Trophoblast cell (in vitro differentiated cells and primary cell): ENCODE results near the gene DNAJC11.

Source experiments
- DNase-seq, 2 donors: peaks; one replicate each; pipeline ENCODE4 v3.0.0-alpha.2; 2016
- H2AFZ ChIP-seq: 2 replicates; pipeline ENCODE4 v1.6.1; 2013; ENCODE audit warnings: low read length, moderate library complexity, mild to moderate bottlenecking; ENCODE audit not compliant: insufficient read depth, poor library complexity
- H2AK5ac ChIP-seq: 2 replicates; pipeline ENCODE4 v1.6.1; 2013; ENCODE audit warnings: mild to moderate bottlenecking, low read length
- H2BK120ac ChIP-seq: 2 replicates; pipeline ENCODE4 v1.6.1; 2013; ENCODE audit warnings: low read length, mild to moderate bottlenecking, moderate library complexity; ENCODE audit not compliant: insufficient read depth, poor library complexity
- H2BK12ac ChIP-seq: 2 replicates; pipeline ENCODE4 v1.6.1; 2013; ENCODE audit warnings: mild to moderate bottlenecking, low read length, moderate library complexity
- H2BK5ac ChIP-seq: 2 replicates; pipeline ENCODE4 v1.6.1; 2013; ENCODE audit warnings: low read length, low read depth, moderate library complexity, mild to moderate bottlenecking; ENCODE audit not compliant: poor library complexity
- H3K14ac ChIP-seq: 2 replicates; pipeline ENCODE4 v1.6.1; 2013; ENCODE audit warnings: mild to moderate bottlenecking, low read length
- H3K18ac ChIP-seq: 2 replicates; pipeline ENCODE4 v1.6.1; 2013; ENCODE audit warnings: mild to moderate bottlenecking, low read length
- H3K23ac ChIP-seq: 2 replicates; pipeline ENCODE4 v1.6.1; 2013; ENCODE audit warnings: low read length
- H3K27ac ChIP-seq: 2 replicates; pipeline ENCODE4 v1.5.1; 2013; ENCODE audit warnings: low read depth, mild to moderate bottlenecking, inconsistent platforms, low read length, moderate library complexity
- H3K27me3 ChIP-seq: 2 replicates; pipeline ENCODE4 v1.6.1; 2013; ENCODE audit warnings: inconsistent platforms, mild to moderate bottlenecking, low read length, moderate library complexity; ENCODE audit not compliant: insufficient read depth
- H3K36me3 ChIP-seq, 2 experiments: 1 replicate in 1 of 2; 2 replicates in 1 of 2; pipeline ENCODE4 v1.6.1; 2013; ENCODE audit warnings: low read length in 2 of 2, mild to moderate bottlenecking in 2 of 2, moderate library complexity in 1 of 2; ENCODE audit not compliant: insufficient read depth in 2 of 2, control insufficient read depth in 1 of 2
- H3K4ac ChIP-seq: 2 replicates; pipeline ENCODE4 v1.6.1; 2013; ENCODE audit warnings: low read depth, mild to moderate bottlenecking, low read length, moderate library complexity
- H3K4me1 ChIP-seq, 2 experiments: 1 replicate in 1 of 2; 2 replicates in 1 of 2; pipeline ENCODE4 v1.6.1; 2013; ENCODE audit warnings: low read length in 2 of 2, mild to moderate bottlenecking in 2 of 2, moderate library complexity in 1 of 2; ENCODE audit not compliant: insufficient read depth in 2 of 2, control insufficient read depth in 1 of 2
- H3K4me2 ChIP-seq: 2 replicates; pipeline ENCODE4 v1.6.1; 2013; ENCODE audit warnings: inconsistent platforms, mild to moderate bottlenecking, low read length, moderate library complexity
- H3K4me3 ChIP-seq: 2 replicates; pipeline ENCODE4 v1.5.1; 2013; ENCODE audit warnings: mild to moderate bottlenecking, low read depth, low read length, inconsistent platforms
- H3K79me1 ChIP-seq: one replicate; pipeline ENCODE4 v1.6.1; 2013; ENCODE audit warnings: low read length
- H3K79me2 ChIP-seq: 2 replicates; pipeline ENCODE4 v1.6.1; 2013; ENCODE audit warnings: low read length, mild to moderate bottlenecking; ENCODE audit not compliant: control insufficient read depth, insufficient read depth, poor library complexity
- H3K9ac ChIP-seq: 2 replicates; pipeline ENCODE4 v1.6.1; 2013; ENCODE audit warnings: mild to moderate bottlenecking, low read length
- H3K9me3 ChIP-seq: 2 replicates; pipeline ENCODE4 v1.6.1; 2013; ENCODE audit warnings: low read depth, mild to moderate bottlenecking, control low read depth, inconsistent platforms, low read length; ENCODE audit not compliant: insufficient read depth
- H4K12ac ChIP-seq: 2 replicates; pipeline ENCODE4 v1.6.1; 2013; ENCODE audit warnings: low read depth, mild to moderate bottlenecking, low read length, moderate library complexity
- H4K8ac ChIP-seq: 2 replicates; pipeline ENCODE4 v1.6.1; 2013; ENCODE audit warnings: low read depth, mild to moderate bottlenecking, low read length, moderate library complexity
- H4K91ac ChIP-seq: one replicate; pipeline ENCODE4 v1.6.1; 2013; ENCODE audit warnings: low read depth, mild to moderate bottlenecking, low read length, moderate library complexity
- WGBS: extraction: QIAGEN DNeasy Blood & Tissue Kit; methylation state at CpG from one replicate; pipeline ENCODE4 v1.1.7; 2013; ENCODE audit warnings: missing lambda C conversion rate; ENCODE audit not compliant: insufficient read length, insufficient coverage; ENCODE audit errors: extremely low coverage; 5-methylcytosine and 5-hydroxymethylcytosine counted together

Gene DNAJC11

GRCh38 chr1:6695868-6696267, 5.7 kb downstream of the DNAJC11 start:
- DNase-seq, result peak in 1 of 2 donors; percentile 9
- Histone ChIP-seq H2BK5ac (no peak overlapping the region), H3K27ac (no peak overlapping the region), H3K9me3 (no peaks in the 10 kb centered on the region), H3K4me2 (no peak overlapping the region), H3K36me3 (peaks cover 2 to 4% of the 10 kb centered on the region in 2 experiments), H3K4ac (no peak overlapping the region), H3K18ac (no peak overlapping the region), H3K79me2 (peaks cover 3% of the 10 kb centered on the region), H4K91ac (no peak overlapping the region), H2BK120ac (no peak overlapping the region), H4K8ac (no peak overlapping the region), H4K12ac (no peak overlapping the region), H3K9ac (no peak overlapping the region), H2AFZ (no peak overlapping the region), H3K23ac (no peak overlapping the region), H3K14ac (no peak overlapping the region), H2BK12ac (no peak overlapping the region), H3K4me3 (no peak overlapping the region), H3K79me1 (peaks cover under 1% of the 10 kb centered on the region), H3K27me3 (no peaks in the 10 kb centered on the region), H3K4me1 (peaks cover 4 to 8% of the 10 kb centered on the region in 2 experiments), H2AK5ac (no peak overlapping the region)
- no CpG with 5 or more reads among the region's 2 CpGs for WGBS

- H3K27me3 ChIP-seq, result no peaks in the 10 kb centered on the region
- H3K18ac ChIP-seq, result no peak overlapping the region
- no peak overlapping the region for H2BK12ac ChIP-seq
- no peak overlapping the region for H3K23ac ChIP-seq
- H4K12ac ChIP-seq, result no peak overlapping the region
- peaks cover 0 to 3% of the 10 kb centered on the region in 2 experiments for H3K4me1 ChIP-seq
- H2BK5ac ChIP-seq, result no peak overlapping the region
- H3K36me3 ChIP-seq, result peaks cover 2% of the 10 kb centered on the region in 2 experiments
- H3K27ac ChIP-seq, result no peak overlapping the region
- no peak overlapping the region for H3K4ac ChIP-seq
- no peak overlapping the region for H2AFZ ChIP-seq
- no peak overlapping the region for H2BK120ac ChIP-seq
- H3K4me3 ChIP-seq, result no peak overlapping the region
- H3K14ac ChIP-seq, result no peak overlapping the region
- no peak overlapping the region for H3K4me2 ChIP-seq
- no peak overlapping the region for H2AK5ac ChIP-seq
- DNase-seq, result no peak
- no CpG with 5 or more reads among the region's 10 CpGs for WGBS
- no peaks in the 10 kb centered on the region for H3K79me2 ChIP-seq
- H4K91ac ChIP-seq, result no peak overlapping the region
- no peak overlapping the region for H4K8ac ChIP-seq
- H3K9ac ChIP-seq, result no peak overlapping the region
- no peaks in the 10 kb centered on the region for H3K79me1 ChIP-seq
- no peaks in the 10 kb centered on the region for H3K9me3 ChIP-seq
Observed at GRCh38 chr1:6694121-6694713, 7.4 kb downstream of the DNAJC11 start.

DNA sequence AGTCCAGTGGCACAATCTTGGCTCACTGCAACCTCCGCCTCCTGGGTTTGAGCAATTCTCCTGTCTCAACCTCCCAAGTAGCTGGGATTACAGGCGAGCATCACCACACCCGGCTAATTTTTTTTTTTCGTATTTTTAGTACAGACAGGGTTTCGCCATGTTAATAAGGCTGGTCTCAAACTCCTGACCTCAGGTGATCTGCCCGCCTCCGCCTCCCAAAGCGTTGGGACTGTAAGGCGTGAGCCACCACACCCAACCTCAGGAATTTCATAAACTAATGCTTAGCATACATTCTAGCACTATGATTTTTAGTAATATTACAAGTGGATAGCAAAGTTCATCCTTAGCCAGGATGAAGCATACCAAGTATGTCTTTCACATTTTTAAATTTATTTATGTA, 8.7 kb downstream of the DNAJC11 start:
- Histone ChIP-seq H3K79me2 (no peaks in the 10 kb centered on the region), H3K27me3 (no peaks in the 10 kb centered on the region), H4K91ac (no peak overlapping the region), H2BK5ac (no peak overlapping the region), H2AFZ (no peak overlapping the region), H3K4ac (no peak overlapping the region), H3K27ac (no peak overlapping the region), H3K14ac (no peak overlapping the region), H3K9me3 (no peaks in the 10 kb centered on the region), H3K18ac (no peak overlapping the region), H3K79me1 (no peaks in the 10 kb centered on the region), H4K12ac (no peak overlapping the region), H3K4me2 (no peak overlapping the region), H3K4me3 (no peak overlapping the region), H3K4me1 (peaks cover 0 to 3% of the 10 kb centered on the region in 2 experiments), H3K36me3 (peaks cover 0 to 2% of the 10 kb centered on the region in 2 experiments), H3K9ac (no peak overlapping the region), H2BK12ac (no peak overlapping the region), H2BK120ac (no peak overlapping the region), H2AK5ac (no peak overlapping the region), H4K8ac (no peak overlapping the region), H3K23ac (no peak overlapping the region)
- DNase-seq, result peak; percentile 66 to 70
- no CpG with 5 or more reads among the region's 9 CpGs for WGBS

- H2AK5ac ChIP-seq, result no peak overlapping the region
- no peak overlapping the region for H3K18ac ChIP-seq
- no peak overlapping the region for H2BK5ac ChIP-seq
- no peaks in the 10 kb centered on the region for H3K79me2 ChIP-seq
- H3K36me3 ChIP-seq, result peaks cover 0 to 2% of the 10 kb centered on the region in 2 experiments
- H2BK12ac ChIP-seq, result no peak overlapping the region
- H3K23ac ChIP-seq, result no peak overlapping the region
- no peak overlapping the region for H4K8ac ChIP-seq
- H2BK120ac ChIP-seq, result no peak overlapping the region
- H3K27me3 ChIP-seq, result no peaks in the 10 kb centered on the region
- H4K12ac ChIP-seq, result no peak overlapping the region
- H3K79me1 ChIP-seq, result no peaks in the 10 kb centered on the region
- H3K4me3 ChIP-seq, result no peak overlapping the region
- DNase-seq, result no peak
- H3K4ac ChIP-seq, result no peak overlapping the region
- H3K14ac ChIP-seq, result no peak overlapping the region
- H3K9me3 ChIP-seq, result no peaks in the 10 kb centered on the region
- H2AFZ ChIP-seq, result no peak overlapping the region
- no CpG with 5 or more reads among the region's 4 CpGs for WGBS
- H3K4me1 ChIP-seq, result peaks cover 0 to 3% of the 10 kb centered on the region in 2 experiments
- no peak overlapping the region for H3K9ac ChIP-seq
- no peak overlapping the region for H3K4me2 ChIP-seq
- no peak overlapping the region for H3K27ac ChIP-seq
- no peak overlapping the region for H4K91ac ChIP-seq
Observed at GRCh38 chr1:6691507-6691906, 10.1 kb downstream of the DNAJC11 start.
